SU-DHL-6 (cell line): ENCODE data around the gene PANK3.
"Not testable (repeated sequence)": the region's sequence is repeated elsewhere in the genome, so short reads cannot be mapped to it uniquely, and the experiment has no call there.

ENCODE experiments used
- H2AFZ ChIP-seq: fragments of 200-600 bp; sonication (generic); 2 replicates; pipeline ENCODE4 v1.6.1; 2014; ENCODE audit warnings: low read depth, mild to moderate bottlenecking, moderate library complexity, mixed read lengths, antibody characterized with exemption, low read length; ENCODE audit not compliant: severe bottlenecking
- H3F3A ChIP-seq: fragments of 200-600 bp; shearing (Covaris generic); 2 replicates; pipeline ENCODE4 v1.6.0; 2016; ENCODE audit warnings: antibody characterized with exemption, mild to moderate bottlenecking; ENCODE audit not compliant: insufficient read depth
- H3K27ac ChIP-seq: fragments of 200-600 bp; sonication (generic); 2 replicates; pipeline ENCODE4 v1.5.1; 2016; ENCODE audit warnings: low read depth, mild to moderate bottlenecking, low read length, moderate library complexity, mixed read lengths
- H3K27me3 ChIP-seq: fragments of 200-600 bp; sonication (generic), shearing (Covaris generic); 2 replicates; pipeline ENCODE4 v1.6.0; 2014; ENCODE audit warnings: mild to moderate bottlenecking, low read length
- H3K36me3 ChIP-seq: fragments of 200-600 bp; sonication (generic); 2 replicates; pipeline ENCODE4 v1.6.1; 2014; ENCODE audit warnings: mild to moderate bottlenecking, low read length, mixed read lengths
- H3K4me2 ChIP-seq: fragments of 300-600, 200-600 bp; shearing (Covaris generic), sonication (generic); 2 replicates; pipeline ENCODE4 v1.6.0; 2014; ENCODE audit warnings: low read length, low read depth, mild to moderate bottlenecking; ENCODE audit not compliant: poor library complexity, severe bottlenecking
- H3K4me3 ChIP-seq: fragments of 200-600 bp; sonication (generic); 2 replicates; pipeline ENCODE4 v1.5.1; 2014; ENCODE audit warnings: antibody characterized with exemption, low read length, mild to moderate bottlenecking, mixed read lengths; ENCODE audit not compliant: insufficient read depth, poor library complexity, severe bottlenecking
- H3K79me2 ChIP-seq: fragments of 200-600 bp; sonication (generic); 2 replicates; pipeline ENCODE4 v1.6.1; 2014; ENCODE audit warnings: mild to moderate bottlenecking, low read length, moderate library complexity; ENCODE audit not compliant: insufficient read depth
- H3K9ac ChIP-seq: fragments of 200-600 bp; sonication (generic); 2 replicates; pipeline ENCODE4 v1.7.0; 2014; ENCODE audit warnings: mild to moderate bottlenecking, low read length
- H3K9me2 ChIP-seq: fragments of 200-600 bp; sonication (generic); replicated peaks from 2 replicates; pipeline ENCODE4 v1.6.1; 2014; ENCODE audit warnings: low read length; ENCODE audit not compliant: insufficient read depth
- H3K9me3 ChIP-seq: fragments of 200-600 bp; sonication (generic); 2 replicates; pipeline ENCODE4 v1.6.1; 2014; ENCODE audit warnings: low read length, mixed read lengths; ENCODE audit not compliant: insufficient read depth
- H4K20me1 ChIP-seq: fragments of 200-600 bp; sonication (generic); 2 replicates; pipeline ENCODE4 v1.6.1; 2014; ENCODE audit warnings: low read depth, mild to moderate bottlenecking, antibody characterized with exemption, low read length, moderate library complexity, mixed read lengths
- EZH2phosphoT487 ChIP-seq: fragments of 200-600 bp; sonication (generic), shearing (Covaris generic); conservative IDR thresholded peaks from 2 replicates; pipeline ENCODE4 v1.6.1; 2018; ENCODE audit warnings: mild to moderate bottlenecking, antibody characterized with exemption, low read length, moderate library complexity, mixed read lengths
- TF ChIP-seq, protein P1 (sequence below): fragments of 200-600 bp; sonication (generic); IDR thresholded peaks from one replicate; pipeline ENCODE4 v1.5.1; 2017; ENCODE audit warnings: antibody characterized with exemption, mild to moderate bottlenecking, low read length, moderate library complexity; ENCODE audit not compliant: insufficient read depth, poor library complexity, severe bottlenecking

Gene PANK3

GRCh38 chr5:168599826-168600225 is 20.7 kb upstream of the PANK3 start:
- H3K27me3 ChIP-seq, result no peaks in the 10 kb centered on the region
- H3K79me2 ChIP-seq, result no peaks in the 10 kb centered on the region

GRCh38 chr5:168598639-168599038 is 19.5 kb upstream of the PANK3 start:
- no peak overlapping the region for H3K9ac ChIP-seq
- H3K4me2 ChIP-seq, result no peak overlapping the region
- H3K36me3 ChIP-seq, result no peaks in the 10 kb centered on the region
- no peaks in the 10 kb centered on the region for H3K9me3 ChIP-seq
- TF ChIP-seq, protein P1, sequence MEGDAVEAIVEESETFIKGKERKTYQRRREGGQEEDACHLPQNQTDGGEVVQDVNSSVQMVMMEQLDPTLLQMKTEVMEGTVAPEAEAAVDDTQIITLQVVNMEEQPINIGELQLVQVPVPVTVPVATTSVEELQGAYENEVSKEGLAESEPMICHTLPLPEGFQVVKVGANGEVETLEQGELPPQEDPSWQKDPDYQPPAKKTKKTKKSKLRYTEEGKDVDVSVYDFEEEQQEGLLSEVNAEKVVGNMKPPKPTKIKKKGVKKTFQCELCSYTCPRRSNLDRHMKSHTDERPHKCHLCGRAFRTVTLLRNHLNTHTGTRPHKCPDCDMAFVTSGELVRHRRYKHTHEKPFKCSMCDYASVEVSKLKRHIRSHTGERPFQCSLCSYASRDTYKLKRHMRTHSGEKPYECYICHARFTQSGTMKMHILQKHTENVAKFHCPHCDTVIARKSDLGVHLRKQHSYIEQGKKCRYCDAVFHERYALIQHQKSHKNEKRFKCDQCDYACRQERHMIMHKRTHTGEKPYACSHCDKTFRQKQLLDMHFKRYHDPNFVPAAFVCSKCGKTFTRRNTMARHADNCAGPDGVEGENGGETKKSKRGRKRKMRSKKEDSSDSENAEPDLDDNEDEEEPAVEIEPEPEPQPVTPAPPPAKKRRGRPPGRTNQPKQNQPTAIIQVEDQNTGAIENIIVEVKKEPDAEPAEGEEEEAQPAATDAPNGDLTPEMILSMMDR, result no peak
- TF ChIP-seq EZH2phosphoT487, result no peak
- H3F3A ChIP-seq, result no peaks in the 10 kb centered on the region
- no peak overlapping the region for H3K27ac ChIP-seq
- no peak overlapping the region for H3K4me3 ChIP-seq
- H3K79me2 ChIP-seq, result no peaks in the 10 kb centered on the region
- H2AFZ ChIP-seq, result no peak overlapping the region
- no peaks in the 10 kb centered on the region for H3K27me3 ChIP-seq
- H3K9me2 ChIP-seq, result no peaks in the 10 kb centered on the region
- no peaks in the 10 kb centered on the region for H4K20me1 ChIP-seq

More at GRCh38 chr5:168599826-168600225, 20.7 kb upstream of the PANK3 start:
- no peaks in the 10 kb centered on the region for H3K36me3 ChIP-seq
- H3K9ac ChIP-seq, result no peak overlapping the region
- no peaks in the 10 kb centered on the region for H3K9me2 ChIP-seq
- no peak overlapping the region for H3K4me3 ChIP-seq
- H3K4me2 ChIP-seq, result no peak overlapping the region
- no peak overlapping the region for H2AFZ ChIP-seq
- no peaks in the 10 kb centered on the region for H3K9me3 ChIP-seq
- H3K27ac ChIP-seq, result no peak overlapping the region
- no peak for TF ChIP-seq EZH2phosphoT487
- TF ChIP-seq, protein P1, result no peak
- H4K20me1 ChIP-seq, result no peaks in the 10 kb centered on the region
- no peaks in the 10 kb centered on the region for H3F3A ChIP-seq

DNA sequence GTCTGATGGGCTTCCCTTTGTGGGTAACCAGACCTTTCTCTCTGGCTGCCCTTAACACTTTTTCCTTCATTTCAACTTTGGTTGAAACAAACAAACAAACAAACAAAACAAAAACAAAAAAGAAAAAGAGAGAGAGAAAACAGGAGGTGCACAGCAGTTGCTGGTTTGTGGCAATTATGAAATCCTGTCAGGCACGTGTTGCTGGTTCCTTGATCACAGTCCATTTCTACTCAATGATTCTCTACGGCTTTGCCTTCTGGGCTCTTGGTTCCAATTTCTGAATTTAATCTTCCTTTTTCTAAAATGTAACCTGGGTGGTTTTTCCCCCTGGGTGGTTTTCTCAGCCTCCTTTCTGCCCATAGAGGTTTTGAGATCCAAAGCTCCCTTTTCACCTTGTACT is 17.8 kb upstream of the PANK3 start:
- H3K4me2 ChIP-seq, result no peak overlapping the region
- no peaks in the 10 kb centered on the region for H3K79me2 ChIP-seq

DNA sequence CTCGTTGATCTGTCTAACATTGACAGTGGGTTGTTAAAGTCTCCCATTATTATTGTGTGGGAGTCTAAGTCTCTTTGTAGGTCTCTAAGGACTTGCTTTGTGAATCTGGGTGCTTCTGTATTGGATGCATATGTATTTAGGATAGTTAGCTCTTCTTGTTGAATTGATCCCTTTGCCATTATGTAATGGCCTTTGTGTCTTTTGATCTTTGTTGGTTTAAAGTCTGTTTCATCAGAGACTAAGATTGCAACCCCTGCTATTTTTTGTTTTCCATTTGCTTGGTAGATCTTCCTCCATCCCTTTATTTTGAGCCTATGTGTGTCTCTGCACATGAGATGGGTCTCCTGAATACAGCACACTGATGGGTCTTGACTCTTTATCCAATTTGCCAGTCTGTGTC is 17.0 kb upstream of the PANK3 start:
- not testable (repeated sequence) for H2AFZ ChIP-seq, H3F3A ChIP-seq, H3K36me3 ChIP-seq, H3K27me3 ChIP-seq, H3K4me2 ChIP-seq, H3K4me3 ChIP-seq, H3K9ac ChIP-seq, H3K9me3 ChIP-seq, H4K20me1 ChIP-seq, H3K9me2 ChIP-seq, H3K27ac ChIP-seq, H3K79me2 ChIP-seq

More for the DNA sequence above, 17.8 kb upstream of the PANK3 start:
- Histone ChIP-seq H3K36me3 (no peaks in the 10 kb centered on the region), H3K27me3 (no peaks in the 10 kb centered on the region), H3K27ac (no peak overlapping the region), H3F3A (no peaks in the 10 kb centered on the region), H3K9ac (no peak overlapping the region), H3K9me3 (no peaks in the 10 kb centered on the region), H3K9me2 (no peaks in the 10 kb centered on the region), H3K4me3 (no peak overlapping the region), H2AFZ (no peak overlapping the region), H4K20me1 (no peaks in the 10 kb centered on the region)
- TF ChIP-seq, protein P1, result no peak
- TF ChIP-seq EZH2phosphoT487, result no peak
